ENCODE data around the gene KDM4E. TPM values are rescaled to one million over a fixed set of nuclear protein-coding genes. Genes with fewer than 3 reads are reported as not detected.

KDM4E gene
- polyA plus RNA-seq = not detected

- no peaks in the 10 kb centered on the region for H3K27me3 ChIP-seq (ENCODE audit: control insufficient read depth in 1 of 2, insufficient read depth in 2 of 2, low read length in 2 of 2)
- WGBS, 2 donors = 96 to 100% methylated on average over 1 of the region's 1 CpG
- H3K9me3 ChIP-seq (ENCODE audit: control insufficient read depth in 2 of 2, insufficient read depth in 1 of 2, low read depth in 1 of 2, low read length in 1 of 2) = no peaks in the 10 kb centered on the region
- H3K4me3 ChIP-seq (ENCODE audit: low read depth in 1 of 2, low read length in 2 of 2) = no peak within 1 kb of the TSS
- no peaks in the 10 kb centered on the region for H3K4me1 ChIP-seq (ENCODE audit: control insufficient read depth in 2 of 2, insufficient read depth in 2 of 2, low read length in 1 of 2)
- H3K36me3 ChIP-seq (ENCODE audit: control insufficient read depth in 2 of 2, insufficient read depth in 2 of 2, low read length in 1 of 2) = no peaks in the 10 kb centered on the region
- H3K27ac ChIP-seq (ENCODE audit: low read depth in 2 of 2, low read length in 1 of 2) = no peak within 1 kb of the TSS
Observed at GRCh38 chr11:95024958-95025357, at the start of gene KDM4E. KDM4E (plus strand) TSS chr11:95025258; CDS start chr11:95025558, 300 bp downstream.

GRCh38 chr11:94975599-94975998 is 49.5 kb upstream of the KDM4E start:
- no peaks in the 10 kb centered on the region for H3K36me3 ChIP-seq (ENCODE audit: control insufficient read depth in 2 of 2, insufficient read depth in 2 of 2, low read length in 1 of 2)
- WGBS, 2 donors = 92 to 96% methylated on average over 1 of the region's 1 CpG

GRCh38 chr11:94987378-94987777 is 37.7 kb upstream of the KDM4E start:
- no peaks in the 10 kb centered on the region for H3K4me1 ChIP-seq (ENCODE audit: control insufficient read depth in 2 of 2, insufficient read depth in 2 of 2, low read length in 1 of 2)
- H3K9me3 ChIP-seq (ENCODE audit: control insufficient read depth in 2 of 2, insufficient read depth in 1 of 2, low read depth in 1 of 2, low read length in 1 of 2) = no peaks in the 10 kb centered on the region
- WGBS, 2 donors = 71 to 73% methylated on average over 4 of the region's 4 CpGs

More at GRCh38 chr11:94975599-94975998, 49.5 kb upstream of the KDM4E start:
- Histone ChIP-seq H3K27ac (ENCODE audit: low read depth in 2 of 2, low read length in 1 of 2) (no peak overlapping the region), H3K9me3 (ENCODE audit: control insufficient read depth in 2 of 2, insufficient read depth in 1 of 2, low read depth in 1 of 2, low read length in 1 of 2) (no peaks in the 10 kb centered on the region), H3K27me3 (ENCODE audit: control insufficient read depth in 1 of 2, insufficient read depth in 2 of 2, low read length in 2 of 2) (no peaks in the 10 kb centered on the region), H3K4me3 (ENCODE audit: low read depth in 1 of 2, low read length in 2 of 2) (no peak overlapping the region), H3K4me1 (ENCODE audit: control insufficient read depth in 2 of 2, insufficient read depth in 2 of 2, low read length in 1 of 2) (no peaks in the 10 kb centered on the region)

GRCh38 chr11:94988748-94989147 is 36.3 kb upstream of the KDM4E start:
- Histone ChIP-seq H3K4me3 (ENCODE audit: low read depth in 1 of 2, low read length in 2 of 2) (no peak overlapping the region), H3K36me3 (ENCODE audit: control insufficient read depth in 2 of 2, insufficient read depth in 2 of 2, low read length in 1 of 2) (no peaks in the 10 kb centered on the region), H3K9me3 (ENCODE audit: control insufficient read depth in 2 of 2, insufficient read depth in 1 of 2, low read depth in 1 of 2, low read length in 1 of 2) (no peaks in the 10 kb centered on the region), H3K4me1 (ENCODE audit: control insufficient read depth in 2 of 2, insufficient read depth in 2 of 2, low read length in 1 of 2) (no peaks in the 10 kb centered on the region), H3K27me3 (ENCODE audit: control insufficient read depth in 1 of 2, insufficient read depth in 2 of 2, low read length in 2 of 2) (no peaks in the 10 kb centered on the region), H3K27ac (ENCODE audit: low read depth in 2 of 2, low read length in 1 of 2) (no peak overlapping the region)
- 79 to 84% methylated on average over 1 of the region's 1 CpG for WGBS, 2 donors

More at GRCh38 chr11:94987378-94987777, 37.7 kb upstream of the KDM4E start:
- Histone ChIP-seq H3K27ac (ENCODE audit: low read depth in 2 of 2, low read length in 1 of 2) (no peak overlapping the region), H3K4me3 (ENCODE audit: low read depth in 1 of 2, low read length in 2 of 2) (no peak overlapping the region), H3K27me3 (ENCODE audit: control insufficient read depth in 1 of 2, insufficient read depth in 2 of 2, low read length in 2 of 2) (no peaks in the 10 kb centered on the region), H3K36me3 (ENCODE audit: control insufficient read depth in 2 of 2, insufficient read depth in 2 of 2, low read length in 1 of 2) (no peaks in the 10 kb centered on the region)

GRCh38 chr11:94993400-94993943 is 31.6 kb upstream of the KDM4E start:
- no peaks in the 10 kb centered on the region for H3K4me1 ChIP-seq (ENCODE audit: control insufficient read depth in 2 of 2, insufficient read depth in 2 of 2, low read length in 1 of 2)
- no peaks in the 10 kb centered on the region for H3K27me3 ChIP-seq (ENCODE audit: control insufficient read depth in 1 of 2, insufficient read depth in 2 of 2, low read length in 2 of 2)
- H3K9me3 ChIP-seq (ENCODE audit: control insufficient read depth in 2 of 2, insufficient read depth in 1 of 2, low read depth in 1 of 2, low read length in 1 of 2) = peaks cover 0 to 4% of the 10 kb centered on the region in 2 donors
- no peak overlapping the region for H3K27ac ChIP-seq (ENCODE audit: low read depth in 2 of 2, low read length in 1 of 2)
- H3K36me3 ChIP-seq (ENCODE audit: control insufficient read depth in 2 of 2, insufficient read depth in 2 of 2, low read length in 1 of 2) = no peaks in the 10 kb centered on the region
- 96 to 100% methylated on average over 2 of the region's 2 CpGs for WGBS, 2 donors
- no peak overlapping the region for H3K4me3 ChIP-seq (ENCODE audit: low read depth in 1 of 2, low read length in 2 of 2)

GRCh38 chr11:94997437-94997836 is 27.6 kb upstream of the KDM4E start:
- no peak overlapping the region for H3K4me3 ChIP-seq (ENCODE audit: low read depth in 1 of 2, low read length in 2 of 2)
- peaks cover 0 to 4% of the 10 kb centered on the region in 2 donors for H3K36me3 ChIP-seq (ENCODE audit: control insufficient read depth in 2 of 2, insufficient read depth in 2 of 2, low read length in 1 of 2)
- H3K4me1 ChIP-seq (ENCODE audit: control insufficient read depth in 2 of 2, insufficient read depth in 2 of 2, low read length in 1 of 2) = no peaks in the 10 kb centered on the region
- no peak overlapping the region for H3K27ac ChIP-seq (ENCODE audit: low read depth in 2 of 2, low read length in 1 of 2)
- WGBS, 2 donors = 89 to 91% methylated on average over 6 of the region's 6 CpGs
- no peaks in the 10 kb centered on the region for H3K27me3 ChIP-seq (ENCODE audit: control insufficient read depth in 1 of 2, insufficient read depth in 2 of 2, low read length in 2 of 2)
- H3K9me3 ChIP-seq (ENCODE audit: control insufficient read depth in 2 of 2, insufficient read depth in 1 of 2, low read depth in 1 of 2, low read length in 1 of 2) = peaks cover 0 to 4% of the 10 kb centered on the region in 2 donors

GRCh38 chr11:94998285-94998684 is 26.8 kb upstream of the KDM4E start:
- H3K4me3 ChIP-seq (ENCODE audit: low read depth in 1 of 2, low read length in 2 of 2) = no peak overlapping the region
- peaks cover 0 to 4% of the 10 kb centered on the region in 2 donors for H3K36me3 ChIP-seq (ENCODE audit: control insufficient read depth in 2 of 2, insufficient read depth in 2 of 2, low read length in 1 of 2)
- no peak overlapping the region for H3K27ac ChIP-seq (ENCODE audit: low read depth in 2 of 2, low read length in 1 of 2)
- WGBS, 2 donors = 95 to 96% methylated on average over 13 of the region's 13 CpGs
- H3K4me1 ChIP-seq (ENCODE audit: control insufficient read depth in 2 of 2, insufficient read depth in 2 of 2, low read length in 1 of 2) = no peaks in the 10 kb centered on the region
- no peaks in the 10 kb centered on the region for H3K27me3 ChIP-seq (ENCODE audit: control insufficient read depth in 1 of 2, insufficient read depth in 2 of 2, low read length in 2 of 2)
- H3K9me3 ChIP-seq (ENCODE audit: control insufficient read depth in 2 of 2, insufficient read depth in 1 of 2, low read depth in 1 of 2, low read length in 1 of 2) = peaks cover 0 to 4% of the 10 kb centered on the region in 2 donors

GRCh38 chr11:95003716-95004115 is 21.3 kb upstream of the KDM4E start:
- H3K27ac ChIP-seq (ENCODE audit: low read depth in 2 of 2, low read length in 1 of 2) = no peak overlapping the region
- H3K36me3 ChIP-seq (ENCODE audit: control insufficient read depth in 2 of 2, insufficient read depth in 2 of 2, low read length in 1 of 2) = peaks cover 0 to 2% of the 10 kb centered on the region in 2 donors
- no peaks in the 10 kb centered on the region for H3K27me3 ChIP-seq (ENCODE audit: control insufficient read depth in 1 of 2, insufficient read depth in 2 of 2, low read length in 2 of 2)
- no peaks in the 10 kb centered on the region for H3K4me1 ChIP-seq (ENCODE audit: control insufficient read depth in 2 of 2, insufficient read depth in 2 of 2, low read length in 1 of 2)
- H3K4me3 ChIP-seq (ENCODE audit: low read depth in 1 of 2, low read length in 2 of 2) = no peak overlapping the region
- H3K9me3 ChIP-seq (ENCODE audit: control insufficient read depth in 2 of 2, insufficient read depth in 1 of 2, low read depth in 1 of 2, low read length in 1 of 2) = no peaks in the 10 kb centered on the region

GRCh38 chr11:95005642-95006041 is 19.4 kb upstream of the KDM4E start:
- Histone ChIP-seq H3K27me3 (ENCODE audit: control insufficient read depth in 1 of 2, insufficient read depth in 2 of 2, low read length in 2 of 2) (no peaks in the 10 kb centered on the region), H3K4me3 (ENCODE audit: low read depth in 1 of 2, low read length in 2 of 2) (no peak overlapping the region), H3K4me1 (ENCODE audit: control insufficient read depth in 2 of 2, insufficient read depth in 2 of 2, low read length in 1 of 2) (no peaks in the 10 kb centered on the region), H3K36me3 (ENCODE audit: control insufficient read depth in 2 of 2, insufficient read depth in 2 of 2, low read length in 1 of 2) (no peaks in the 10 kb centered on the region), H3K27ac (ENCODE audit: low read depth in 2 of 2, low read length in 1 of 2) (no peak overlapping the region), H3K9me3 (ENCODE audit: control insufficient read depth in 2 of 2, insufficient read depth in 1 of 2, low read depth in 1 of 2, low read length in 1 of 2) (no peaks in the 10 kb centered on the region)
- WGBS, 2 donors = 93% methylated on average over 1 of the region's 1 CpG

GRCh38 chr11:95011376-95011775 is 13.7 kb upstream of the KDM4E start:
- H3K9me3 ChIP-seq (ENCODE audit: control insufficient read depth in 2 of 2, insufficient read depth in 1 of 2, low read depth in 1 of 2, low read length in 1 of 2) = no peaks in the 10 kb centered on the region
- no peaks in the 10 kb centered on the region for H3K27me3 ChIP-seq (ENCODE audit: control insufficient read depth in 1 of 2, insufficient read depth in 2 of 2, low read length in 2 of 2)
- H3K27ac ChIP-seq (ENCODE audit: low read depth in 2 of 2, low read length in 1 of 2) = no peak overlapping the region
- no peaks in the 10 kb centered on the region for H3K4me1 ChIP-seq (ENCODE audit: control insufficient read depth in 2 of 2, insufficient read depth in 2 of 2, low read length in 1 of 2)
- no peaks in the 10 kb centered on the region for H3K36me3 ChIP-seq (ENCODE audit: control insufficient read depth in 2 of 2, insufficient read depth in 2 of 2, low read length in 1 of 2)
- no peak overlapping the region for H3K4me3 ChIP-seq (ENCODE audit: low read depth in 1 of 2, low read length in 2 of 2)
